ENCODE results near the gene MAP3K4. TPM values are rescaled to one million over a fixed set of nuclear protein-coding genes. Genes with fewer than 3 reads are reported as not detected.

MAP3K4 gene
- total RNA-seq, 1 donor from 2014 or later, result 63.3 TPM

DNA sequence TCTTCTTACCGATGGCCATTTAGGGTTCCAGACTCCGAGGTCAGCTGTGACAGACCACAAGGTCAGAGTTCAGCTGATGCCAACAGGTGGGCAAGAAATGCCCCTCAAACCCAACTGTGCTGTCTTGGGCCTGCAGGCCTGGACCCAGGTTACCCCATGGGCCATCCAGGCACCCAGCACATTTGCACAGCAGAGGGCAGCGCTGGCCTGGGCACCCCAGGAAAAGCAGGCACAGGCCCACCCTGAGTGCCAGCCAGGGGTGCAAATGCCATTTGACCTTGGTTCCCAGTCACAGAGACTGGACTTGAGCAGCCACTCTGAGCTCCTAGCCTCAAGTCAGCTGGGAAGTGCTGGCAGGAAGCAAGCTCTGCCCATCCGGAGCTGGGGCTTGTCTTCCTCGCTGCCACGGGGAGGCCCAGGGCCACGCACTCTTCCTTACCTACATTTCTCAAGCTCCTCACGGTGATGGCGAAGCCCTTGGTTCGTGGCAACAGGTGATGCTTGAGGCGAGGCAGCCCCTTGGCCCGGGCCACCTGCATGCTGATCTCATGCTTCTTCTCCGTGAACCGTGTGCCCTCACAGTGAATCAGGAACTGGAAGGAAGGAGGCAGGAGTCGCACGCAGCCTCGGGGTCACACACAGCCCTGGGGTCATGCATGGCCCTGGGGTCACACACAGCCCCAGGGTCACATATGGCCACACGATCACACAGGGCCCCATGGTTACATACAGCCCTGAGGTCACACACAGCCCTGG lies 161.5 kb downstream of the MAP3K4 start:
- peaks cover 8% of the 10 kb centered on the region for H3K27me3 Mint-ChIP-seq (ENCODE audit: unreplicated experiment)
- no peak overlapping the region for H3K27ac Mint-ChIP-seq (ENCODE audit: unreplicated experiment)
- TF ChIP-seq, protein P1, sequence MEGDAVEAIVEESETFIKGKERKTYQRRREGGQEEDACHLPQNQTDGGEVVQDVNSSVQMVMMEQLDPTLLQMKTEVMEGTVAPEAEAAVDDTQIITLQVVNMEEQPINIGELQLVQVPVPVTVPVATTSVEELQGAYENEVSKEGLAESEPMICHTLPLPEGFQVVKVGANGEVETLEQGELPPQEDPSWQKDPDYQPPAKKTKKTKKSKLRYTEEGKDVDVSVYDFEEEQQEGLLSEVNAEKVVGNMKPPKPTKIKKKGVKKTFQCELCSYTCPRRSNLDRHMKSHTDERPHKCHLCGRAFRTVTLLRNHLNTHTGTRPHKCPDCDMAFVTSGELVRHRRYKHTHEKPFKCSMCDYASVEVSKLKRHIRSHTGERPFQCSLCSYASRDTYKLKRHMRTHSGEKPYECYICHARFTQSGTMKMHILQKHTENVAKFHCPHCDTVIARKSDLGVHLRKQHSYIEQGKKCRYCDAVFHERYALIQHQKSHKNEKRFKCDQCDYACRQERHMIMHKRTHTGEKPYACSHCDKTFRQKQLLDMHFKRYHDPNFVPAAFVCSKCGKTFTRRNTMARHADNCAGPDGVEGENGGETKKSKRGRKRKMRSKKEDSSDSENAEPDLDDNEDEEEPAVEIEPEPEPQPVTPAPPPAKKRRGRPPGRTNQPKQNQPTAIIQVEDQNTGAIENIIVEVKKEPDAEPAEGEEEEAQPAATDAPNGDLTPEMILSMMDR (IDR thresholded peaks at IDR 0.05; ENCODE audit: partially characterized antibody, unreplicated experiment), result no peak
- H3K36me3 Mint-ChIP-seq (ENCODE audit: unreplicated experiment), result peaks cover 22% of the 10 kb centered on the region
- peaks cover 2% of the 10 kb centered on the region for H3K9me3 Mint-ChIP-seq (ENCODE audit: unreplicated experiment)
- H3K4me1 Mint-ChIP-seq (ENCODE audit: low read depth, unreplicated experiment), result no peaks in the 10 kb centered on the region
- no peak for DNase-seq
- H3K4me3 Mint-ChIP-seq (ENCODE audit: unreplicated experiment), result no peak overlapping the region

DNA sequence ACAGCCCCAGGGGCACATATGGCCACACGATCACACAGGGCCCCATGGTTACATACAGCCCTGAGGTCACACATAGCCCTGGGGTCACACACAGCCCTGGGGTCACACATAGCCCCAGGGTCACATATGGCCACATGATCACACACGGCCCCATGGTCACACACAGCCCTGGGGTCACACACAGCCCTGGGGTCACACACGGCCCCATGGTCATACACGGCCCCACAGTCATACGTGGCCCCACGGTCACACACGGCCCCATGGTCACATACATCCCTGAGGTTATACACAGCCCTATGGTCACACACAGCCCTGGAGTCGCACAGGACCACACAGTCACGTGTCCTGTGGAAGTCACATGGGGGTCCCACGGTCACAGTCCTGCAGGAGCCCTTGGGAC lies 162.2 kb downstream of the MAP3K4 start:
- H3K27me3 Mint-ChIP-seq (ENCODE audit: unreplicated experiment), result peaks cover 8% of the 10 kb centered on the region
- no peak for DNase-seq
- peaks cover 2% of the 10 kb centered on the region for H3K9me3 Mint-ChIP-seq (ENCODE audit: unreplicated experiment)
- no peak overlapping the region for H3K27ac Mint-ChIP-seq (ENCODE audit: unreplicated experiment)
- TF ChIP-seq, protein P1 (IDR thresholded peaks at IDR 0.05; ENCODE audit: partially characterized antibody, unreplicated experiment), result no peak
- H3K36me3 Mint-ChIP-seq (ENCODE audit: unreplicated experiment), result peaks cover 25% of the 10 kb centered on the region
- no peak overlapping the region for H3K4me3 Mint-ChIP-seq (ENCODE audit: unreplicated experiment)
- peaks cover 1% of the 10 kb centered on the region for H3K4me1 Mint-ChIP-seq (ENCODE audit: low read depth, unreplicated experiment)

DNA sequence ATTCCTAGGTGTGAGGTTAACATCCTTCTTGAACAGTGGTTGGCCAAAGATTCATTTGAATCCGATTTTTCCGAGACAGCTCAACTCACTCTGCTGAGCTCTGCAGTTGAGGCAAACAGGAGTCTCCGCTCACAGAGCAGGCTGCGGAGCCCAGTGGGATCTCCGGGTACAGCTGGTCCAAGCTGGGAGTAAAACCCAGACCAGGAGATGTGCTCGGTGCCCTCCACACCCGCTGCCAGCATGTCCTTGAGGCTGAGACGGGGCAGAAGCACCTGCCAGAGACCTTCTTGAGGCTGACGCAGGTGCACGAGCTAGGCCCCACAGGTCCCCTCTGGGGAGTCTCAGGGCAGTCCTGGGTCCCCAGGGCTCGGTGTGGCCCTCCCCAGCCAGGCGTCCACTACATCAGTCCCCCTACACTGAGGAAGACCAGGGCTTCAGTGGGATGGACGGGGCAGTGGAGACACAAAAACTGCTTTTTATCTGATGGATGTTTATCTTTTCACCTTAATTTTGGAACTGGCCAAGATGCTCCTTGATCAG lies 163.3 kb downstream of the MAP3K4 start:
- TF ChIP-seq, protein P1 (IDR thresholded peaks at IDR 0.05; ENCODE audit: partially characterized antibody, unreplicated experiment), result no peak
- Mint-ChIP-seq H3K4me1 (ENCODE audit: low read depth, unreplicated experiment) (peaks cover 1% of the 10 kb centered on the region), H3K36me3 (ENCODE audit: unreplicated experiment) (peaks cover 23% of the 10 kb centered on the region), H3K27ac (ENCODE audit: unreplicated experiment) (no peak overlapping the region), H3K4me3 (ENCODE audit: unreplicated experiment) (no peak overlapping the region), H3K27me3 (ENCODE audit: unreplicated experiment) (peaks cover 8% of the 10 kb centered on the region), H3K9me3 (ENCODE audit: unreplicated experiment) (peaks cover 2% of the 10 kb centered on the region)
- DNase-seq, result no peak

DNA sequence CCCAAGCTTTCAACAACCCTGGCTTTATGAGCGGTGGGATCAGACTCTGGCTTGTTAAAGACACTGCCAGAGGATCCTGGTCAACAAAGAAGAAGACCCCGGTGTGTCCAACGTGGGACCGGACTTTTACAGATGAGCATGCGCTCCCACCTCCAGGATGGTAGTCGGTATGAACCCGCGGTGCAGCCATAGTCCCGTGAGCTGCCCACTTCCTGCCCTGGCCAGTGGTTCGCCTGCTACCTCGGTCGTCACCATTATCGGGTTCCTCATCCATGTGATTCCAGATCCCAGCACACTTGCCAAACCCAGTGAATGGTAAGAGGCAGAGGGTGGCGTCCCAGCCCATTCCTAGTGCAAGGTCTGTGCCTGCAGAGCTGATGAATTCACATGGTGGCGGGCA lies 169.6 kb downstream of the MAP3K4 start:
- peaks cover 29% of the 10 kb centered on the region for H3K36me3 Mint-ChIP-seq (ENCODE audit: unreplicated experiment)
- H3K9me3 Mint-ChIP-seq (ENCODE audit: unreplicated experiment), result no peaks in the 10 kb centered on the region
- no peak overlapping the region for H3K4me3 Mint-ChIP-seq (ENCODE audit: unreplicated experiment)
- TF ChIP-seq, protein P1 (IDR thresholded peaks at IDR 0.05; ENCODE audit: partially characterized antibody, unreplicated experiment), result no peak
- no peak overlapping the region for H3K27ac Mint-ChIP-seq (ENCODE audit: unreplicated experiment)
- H3K27me3 Mint-ChIP-seq (ENCODE audit: unreplicated experiment), result no peaks in the 10 kb centered on the region
- DNase-seq, result no peak
- H3K4me1 Mint-ChIP-seq (ENCODE audit: low read depth, unreplicated experiment), result peaks cover 9% of the 10 kb centered on the region
